HG03066 (cell line): Measurements from ENCODE around the gene MED25.
"Not testable (repeated sequence)": the region's sequence is repeated elsewhere in the genome, so short reads cannot be mapped to it uniquely, and the experiment has no call there.

ENCODE experiments used
- ATAC-seq: cut with Tn5 transposase; IDR thresholded peaks from one replicate; pipeline ENCODE4 v1.9.1; 2021; ENCODE audit warnings: low read depth; ENCODE audit not compliant: unreplicated experiment

The MED25 gene

GRCh38 chr19:49812997-49813861 lies 4.9 kb upstream of the MED25 start, which contains the start of gene FUZ:
Gene FUZ (minus strand): TSS chr19:49813292. CDS start chr19:49813106, 186 bp downstream.
- no peak for ATAC-seq

GRCh38 chr19:49814010-49814409 lies 4.1 kb upstream of the MED25 start:
- ATAC-seq = no peak

DNA sequence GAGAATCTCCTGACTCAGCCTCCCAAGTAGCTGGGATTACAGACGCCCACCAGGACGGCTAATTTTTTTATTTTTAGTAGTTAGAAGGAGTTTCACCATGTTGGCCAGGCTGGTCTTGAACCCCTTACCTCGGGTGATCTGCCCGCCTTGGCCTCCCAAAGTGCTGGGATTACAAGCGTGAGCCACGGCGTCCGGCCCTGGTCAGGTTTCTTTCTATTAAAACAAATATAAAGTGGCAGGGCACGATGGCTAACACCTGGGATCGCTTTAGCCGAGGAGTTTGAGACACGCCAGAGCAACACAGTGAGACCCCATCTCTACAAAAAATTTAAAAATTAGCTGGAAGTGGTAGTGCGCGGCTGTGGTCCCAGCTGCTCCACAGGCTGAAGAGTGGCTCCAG lies 1.5 kb upstream of the MED25 start:
- no peak for ATAC-seq

DNA sequence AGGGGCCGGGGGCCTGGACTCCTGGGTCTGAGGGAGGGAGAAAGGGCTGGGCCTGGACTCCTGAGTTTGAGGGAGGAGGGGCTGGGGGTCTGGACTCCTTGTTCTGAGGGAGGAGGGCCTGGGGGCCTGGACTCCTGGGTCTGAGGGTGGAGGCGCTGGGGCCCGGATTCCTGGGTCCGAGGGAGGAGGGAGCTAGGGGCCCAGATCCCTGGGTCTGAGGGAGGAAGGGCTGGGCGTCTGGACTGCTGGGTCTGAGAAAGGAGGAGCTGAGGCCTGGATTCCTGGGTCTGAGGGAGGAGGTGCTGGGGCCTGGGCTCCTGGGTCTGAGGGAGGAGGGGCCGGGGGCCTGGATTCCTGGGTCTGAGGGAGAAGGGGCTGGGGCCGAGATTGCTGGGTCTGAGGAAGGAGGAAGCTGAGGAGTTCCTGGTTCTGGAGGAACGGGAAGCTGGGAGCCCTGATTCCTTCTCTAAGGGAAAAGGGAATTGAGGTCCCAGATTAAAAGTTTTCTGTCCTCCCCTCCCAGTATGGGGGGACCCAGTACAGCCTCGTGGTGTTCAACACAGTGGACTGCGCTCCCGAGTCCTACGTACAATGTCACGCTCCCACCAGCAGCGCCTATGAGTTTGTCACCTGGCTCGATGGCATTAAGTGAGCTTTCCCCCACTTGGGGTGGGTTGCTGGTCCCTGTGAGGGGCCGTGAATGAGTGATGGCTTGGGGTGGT lies 721 bp downstream of the MED25 start:
- no peak for ATAC-seq

DNA sequence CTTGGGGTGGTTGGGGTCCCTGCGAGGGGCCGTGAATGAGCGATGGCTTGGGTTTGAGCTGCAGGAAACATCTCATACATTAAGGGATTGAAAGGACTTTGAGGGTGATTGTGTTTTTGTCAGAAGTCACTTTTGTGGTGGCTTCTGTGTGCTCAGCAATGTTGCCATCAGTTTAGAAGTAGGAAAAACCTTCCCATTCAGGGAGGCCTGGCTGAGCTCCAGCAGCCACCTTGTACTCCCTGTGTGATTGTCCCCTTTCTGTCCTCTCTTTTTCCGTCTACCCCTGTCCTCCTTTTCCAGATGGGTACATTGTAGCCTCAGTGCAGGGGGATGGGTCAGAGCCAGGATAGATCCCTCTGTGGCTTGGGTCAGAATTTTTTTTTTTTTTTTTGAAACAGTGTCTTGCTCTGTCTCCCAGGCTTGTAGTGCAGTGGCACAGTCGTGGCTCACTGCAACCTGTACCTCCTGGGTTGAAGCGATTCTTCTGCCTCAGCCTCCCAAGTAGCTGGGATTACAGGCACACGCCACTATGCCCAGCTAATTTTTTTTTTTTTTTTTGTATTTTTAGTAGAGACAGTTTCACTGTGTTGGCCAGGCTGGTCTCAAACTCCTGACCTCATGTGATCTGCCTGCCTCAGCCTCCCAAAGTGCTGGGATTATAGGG lies 1.5 kb downstream of the MED25 start:
- not testable (repeated sequence) for ATAC-seq

GRCh38 chr19:49820125-49820524 lies 2.0 kb downstream of the MED25 start:
- ATAC-seq = no peak

- no peak for ATAC-seq
Observed at GRCh38 chr19:49823472-49823871, 5.4 kb downstream of the MED25 start.

DNA sequence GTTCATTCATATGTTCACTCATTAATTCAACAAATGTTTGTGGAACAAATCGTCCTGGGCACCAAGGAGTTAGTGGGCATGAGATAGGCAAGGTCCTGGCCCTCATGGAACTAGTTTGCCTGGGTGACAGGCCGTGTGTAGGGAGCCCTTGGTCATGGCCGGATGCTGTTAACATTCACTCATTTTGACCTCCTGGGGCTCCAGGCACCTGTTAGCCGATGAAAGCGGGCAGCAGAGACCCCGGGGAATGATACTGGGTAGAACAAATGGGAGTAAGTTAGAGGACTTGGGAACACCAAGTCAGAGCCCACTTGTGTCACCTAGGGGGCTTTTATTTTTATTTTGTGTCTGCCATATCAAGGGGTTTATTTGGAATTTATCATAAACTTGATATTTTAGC lies 6.6 kb downstream of the MED25 start:
- no peak for ATAC-seq

- no peak for ATAC-seq
Observed at GRCh38 chr19:49827034-49827433, 8.9 kb downstream of the MED25 start.

GRCh38 chr19:49829200-49829599 lies 11.1 kb downstream of the MED25 start:
- ATAC-seq = no peak

DNA sequence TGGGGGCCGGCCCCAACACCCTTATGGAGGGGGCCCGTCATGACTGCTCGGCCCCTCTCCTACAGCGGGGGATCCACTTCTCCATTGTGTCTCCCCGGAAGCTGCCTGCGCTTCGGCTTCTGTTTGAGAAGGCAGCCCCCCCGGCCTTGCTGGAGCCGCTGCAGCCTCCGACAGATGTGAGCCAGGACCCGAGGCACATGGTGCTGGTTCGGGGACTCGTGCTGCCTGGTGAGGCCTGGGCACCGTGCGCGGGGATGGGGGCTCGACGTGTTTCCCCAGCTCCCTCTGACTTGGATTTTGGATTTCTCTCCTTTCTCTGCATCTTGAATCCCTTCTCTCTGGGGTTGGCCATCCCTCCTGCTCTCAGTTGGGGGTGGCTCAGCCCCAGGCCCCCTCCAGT lies 11.6 kb downstream of the MED25 start:
- no peak for ATAC-seq

- ATAC-seq = no peak
Observed at GRCh38 chr19:49830766-49831165, 12.7 kb downstream of the MED25 start.

DNA sequence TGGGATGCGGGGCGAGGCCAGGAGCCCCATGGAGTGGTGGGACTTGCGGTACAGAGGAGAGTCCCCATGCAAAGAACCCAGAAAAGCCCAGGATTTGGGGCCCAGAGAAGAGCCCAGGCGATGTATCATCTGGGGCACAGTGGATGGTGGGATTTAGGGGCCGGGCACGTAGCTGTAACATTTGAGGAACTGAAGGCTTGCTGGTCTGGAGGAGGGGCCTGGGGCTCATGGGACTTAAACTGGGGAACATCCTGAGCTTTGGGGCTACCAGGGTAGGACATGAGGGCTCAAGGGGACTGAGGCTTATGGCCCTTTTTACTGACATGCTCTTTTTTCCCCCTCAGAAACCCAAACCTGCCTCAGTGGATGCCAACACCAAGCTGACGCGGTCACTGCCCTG lies 13.5 kb downstream of the MED25 start:
- no peak for ATAC-seq

DNA sequence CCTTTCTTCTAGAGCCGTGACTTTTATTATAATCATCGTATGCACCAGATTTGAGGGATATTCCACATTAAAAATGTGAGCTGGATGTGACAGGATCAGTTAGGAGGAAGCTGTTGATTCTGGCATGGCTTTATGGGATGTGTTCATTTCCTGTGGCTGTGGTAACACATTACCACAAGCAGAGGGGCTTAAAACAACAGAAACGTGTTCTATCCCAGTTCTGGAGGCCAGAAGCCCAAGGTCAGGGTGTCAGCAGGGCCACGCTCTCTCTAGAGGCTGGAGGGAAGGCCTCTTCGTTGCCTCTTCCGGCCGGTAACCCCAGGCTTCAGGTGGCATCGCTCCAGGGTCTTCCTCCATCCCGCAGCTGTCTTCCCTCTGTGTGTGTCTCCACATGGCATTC lies 14.5 kb downstream of the MED25 start:
- ATAC-seq = no peak

DNA sequence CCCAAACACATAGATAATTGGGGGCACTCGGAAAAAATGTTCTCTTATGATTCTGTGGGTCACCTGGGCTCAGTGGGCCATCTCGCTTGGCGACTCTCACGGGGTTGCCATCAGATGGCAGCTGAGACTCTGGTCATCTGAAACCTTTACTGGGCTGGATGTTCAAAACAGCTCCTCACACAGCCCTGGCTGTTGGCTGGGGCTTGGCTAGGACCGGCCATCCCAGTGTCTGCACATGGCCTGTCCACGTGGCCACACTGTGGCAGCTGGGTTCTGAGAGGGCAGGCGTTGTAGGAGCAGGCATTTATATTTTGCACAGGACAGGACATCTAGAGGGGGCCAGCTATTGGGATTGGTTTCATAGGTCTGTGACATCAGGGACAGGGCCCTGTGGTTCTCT lies 15.5 kb downstream of the MED25 start:
- no peak for ATAC-seq

DNA sequence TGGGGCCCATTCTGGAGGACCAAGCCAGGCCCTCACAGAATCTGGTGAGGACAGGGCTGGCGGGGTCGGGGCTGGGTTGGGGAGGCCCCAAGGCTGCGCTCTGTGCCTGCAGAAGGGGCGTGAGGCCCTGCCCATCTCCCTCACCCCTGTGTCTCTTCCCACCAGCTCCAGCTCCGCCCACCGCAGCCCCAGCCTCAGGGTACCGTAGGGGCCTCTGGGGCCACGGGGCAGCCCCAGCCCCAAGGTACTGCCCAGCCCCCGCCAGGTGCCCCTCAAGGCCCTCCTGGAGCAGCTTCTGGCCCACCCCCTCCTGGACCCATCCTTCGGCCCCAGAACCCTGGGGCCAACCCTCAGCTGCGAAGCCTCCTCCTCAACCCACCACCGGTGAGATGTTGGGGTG lies 17.5 kb downstream of the MED25 start:
- no peak for ATAC-seq

DNA sequence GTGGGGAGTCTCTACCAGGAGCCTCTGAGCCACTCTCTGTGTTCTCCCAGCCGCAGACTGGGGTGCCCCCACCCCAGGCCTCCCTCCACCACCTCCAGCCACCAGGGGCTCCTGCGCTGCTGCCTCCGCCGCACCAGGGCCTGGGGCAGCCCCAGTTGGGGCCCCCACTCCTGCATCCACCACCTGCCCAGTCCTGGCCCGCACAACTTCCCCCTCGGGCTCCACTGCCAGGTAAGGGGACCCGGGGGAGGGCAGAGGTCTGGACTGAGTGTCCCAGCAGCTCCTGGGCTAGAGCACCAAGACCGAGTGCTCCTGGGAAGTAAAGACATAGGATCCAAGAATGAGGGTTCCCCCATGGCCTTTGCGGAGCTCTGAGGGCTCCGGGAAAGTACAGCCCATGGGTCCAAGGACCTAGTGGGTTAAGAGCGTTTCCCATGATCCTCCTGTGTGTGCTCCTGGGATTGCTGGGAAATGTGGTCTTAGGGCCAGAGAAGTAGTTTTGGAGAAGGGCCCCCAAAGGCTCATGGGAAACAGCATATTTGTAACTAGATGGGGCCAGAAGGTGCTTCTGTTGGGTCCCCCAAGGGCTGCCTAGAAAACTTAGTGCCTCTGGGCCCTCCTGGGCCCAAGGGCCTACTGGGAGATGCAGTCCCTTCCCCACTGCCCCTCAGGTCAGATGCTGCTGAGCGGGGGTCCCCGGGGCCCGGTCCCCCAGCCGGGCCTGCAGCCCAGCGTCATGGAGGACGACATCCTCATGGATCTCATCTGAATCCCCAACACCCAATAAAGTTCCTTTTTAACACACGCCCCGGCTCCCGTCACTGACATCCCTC lies 18.3 kb downstream of the MED25 start:
- ATAC-seq = no peak

- no peak for ATAC-seq
Observed at GRCh38 chr19:49837009-49837310, 18.9 kb downstream of the MED25 start.

- no peak for ATAC-seq
Observed at GRCh38 chr19:49837425-49837824, 19.3 kb downstream of the MED25 start.

GRCh38 chr19:49838885-49839588 lies 20.9 kb downstream of the MED25 start:
- ATAC-seq = no peak
